NCI-H748 treated with DMSO at 0.1 percent for 48 hours (cell line): ENCODE data around the gene DESI1.
"Not testable (repeated sequence)": the region's sequence is repeated elsewhere in the genome, so short reads cannot be mapped to it uniquely, and the experiment has no call there.

ENCODE experiments used
- DNase-seq: peaks from one replicate; lab custom pipeline; 2025; lab: John Stamatoyannopoulos, UW

The DESI1 gene

GRCh38 chr22:41634610-41635009, 13.8 kb upstream of the DESI1 start:
- not testable (repeated sequence) for DNase-seq

GRCh38 chr22:41631615-41632014, 10.8 kb upstream of the DESI1 start:
- DNase-seq = not testable (repeated sequence)

- not testable (repeated sequence) for DNase-seq
These were observed 10.3 kb upstream of the DESI1 start for GRCh38 chr22:41631115-41631514.

GRCh38 chr22:41625577-41625976, 4.7 kb upstream of the DESI1 start:
- DNase-seq = no peak

GRCh38 chr22:41621911-41622179, 1.0 kb upstream of the DESI1 start:
- no peak for DNase-seq

GRCh38 chr22:41621099-41621910, 462 bp upstream of the DESI1 start, which contains the start of gene XRCC6:
Gene XRCC6, plus strand, starts transcription at chr22:41621295. Its CDS starts 710 bp downstream, at chr22:41622005.
- peak; percentile 99 for DNase-seq

- DNase-seq = no peak
These were observed 759 bp downstream of the DESI1 start for GRCh38 chr22:41619979-41620588.

- DNase-seq = no peak
These were observed 7.4 kb downstream of the DESI1 start for GRCh38 chr22:41613456-41613855.

GRCh38 chr22:41612603-41613306, 8.1 kb downstream of the DESI1 start:
- no peak for DNase-seq

- DNase-seq = no peak
These were observed 12.5 kb downstream of the DESI1 start for GRCh38 chr22:41608386-41608785.

- DNase-seq = no peak
These were observed 16.9 kb downstream of the DESI1 start for GRCh38 chr22:41603873-41604332.

- no peak for DNase-seq
These were observed 19.9 kb downstream of the DESI1 start for GRCh38 chr22:41600976-41601375.

GRCh38 chr22:41598891-41599635, 21.8 kb downstream of the DESI1 start:
- DNase-seq = no peak

GRCh38 chr22:41598081-41598480, 22.8 kb downstream of the DESI1 start:
- no peak for DNase-seq

- no peak for DNase-seq
These were observed 23.2 kb downstream of the DESI1 start for GRCh38 chr22:41597635-41597953.

GRCh38 chr22:41596776-41597634, 23.8 kb downstream of the DESI1 start:
- DNase-seq = peak; percentile 34

- DNase-seq = no peak
These were observed 25.1 kb downstream of the DESI1 start for GRCh38 chr22:41595703-41596102.

- not testable (repeated sequence) for DNase-seq
These were observed 27.4 kb downstream of the DESI1 start for GRCh38 chr22:41593336-41593960.

GRCh38 chr22:41589391-41590241, 31.2 kb downstream of the DESI1 start, which contains the start of gene PMM1:
Gene PMM1, minus strand, starts transcription at chr22:41589840. Its CDS starts 35 bp downstream, at chr22:41589805.
- DNase-seq = peak; percentile 98

- DNase-seq = no peak
These were observed 33.5 kb downstream of the DESI1 start for GRCh38 chr22:41587347-41587723.
